Measurements from ENCODE around the gene PPM1J. TPM values are rescaled to one million over a fixed set of nuclear protein-coding genes. Genes with fewer than 3 reads are reported as not detected.

PPM1J gene
- total and polyA plus RNA-seq, 9 of the 15 experiments (the other 6 are each of a cell fraction or from before 2014, with no cell fraction given): 0.25 to 10.5 (median 4.2) TPM

DNA sequence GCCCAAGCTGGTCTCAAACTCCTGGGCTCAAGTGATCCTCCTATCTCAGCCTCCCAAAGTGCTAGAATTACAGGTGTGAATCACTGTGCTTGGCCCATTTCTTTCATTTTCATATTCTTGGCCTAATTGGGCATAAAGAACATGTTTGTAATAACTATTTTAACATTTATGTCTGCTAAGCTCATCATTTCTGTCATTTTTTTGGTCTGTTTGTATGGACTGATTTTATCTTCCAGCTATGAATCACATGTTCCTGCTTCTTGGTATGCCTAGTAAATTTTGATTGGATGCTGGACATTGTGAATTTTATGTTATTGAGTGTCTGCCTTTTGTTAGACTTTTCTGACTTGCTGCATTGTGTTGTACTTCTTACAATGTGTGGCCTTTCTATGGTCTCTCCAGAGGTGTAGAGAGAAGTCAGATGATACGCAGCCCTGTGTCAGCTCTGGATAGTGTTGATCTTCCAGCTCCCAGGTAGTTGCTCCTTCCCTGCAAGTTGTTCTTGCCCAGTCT lies 39.0 kb upstream of the PPM1J start:
- intact Hi-C loops (cut with micrococcal nuclease): no loop called here
- no TSS peak for BruUV-seq (replicated peaks)
- Histone ChIP-seq H3K9me1 (ENCODE audit: control insufficient read depth, insufficient read depth, low read length) (no peaks in the 10 kb centered on the region), H3K4me3 (no peak overlapping the region), H3K9me3 (replicated peaks; ENCODE audit: control insufficient read depth, insufficient read depth, low read depth, low read length) (no peaks in the 10 kb centered on the region), H3K79me2 (ENCODE audit: control insufficient read depth, insufficient read depth, low read length) (no peaks in the 10 kb centered on the region), H2AFZ (ENCODE audit: low read depth, low read length) (no peak overlapping the region), H3K9ac (ENCODE audit: insufficient read depth in 1 of 2, low read depth in 2 of 2, low read length in 2 of 2) (no peak overlapping the region), H3K4me2 (ENCODE audit: insufficient read depth, low read length) (no peak overlapping the region), H3K27me3 (ENCODE audit: control insufficient read depth in 2 of 2, insufficient read depth in 2 of 2, low read length in 2 of 2) (peaks cover 26 to 27% of the 10 kb centered on the region in 2 experiments), H3K4me1 (replicated peaks in 1 of 2; ENCODE audit: control insufficient read depth in 2 of 2, insufficient read depth in 2 of 2, low read length in 2 of 2) (no peaks in the 10 kb centered on the region), H3K27ac (ENCODE audit: extremely low read depth, low read depth, low read length) (no peak overlapping the region), H3K36me3 (ENCODE audit: control insufficient read depth, insufficient read depth, low read length) (no peaks in the 10 kb centered on the region), H4K20me1 (replicated peaks; ENCODE audit: control insufficient read depth, insufficient read depth, low read length) (no peaks in the 10 kb centered on the region)
- 0% methylated on average over 1 of the region's 1 CpG for WGBS (ENCODE audit: insufficient coverage, low coverage, missing lambda C conversion rate)
- TF ChIP-seq, protein P1, sequence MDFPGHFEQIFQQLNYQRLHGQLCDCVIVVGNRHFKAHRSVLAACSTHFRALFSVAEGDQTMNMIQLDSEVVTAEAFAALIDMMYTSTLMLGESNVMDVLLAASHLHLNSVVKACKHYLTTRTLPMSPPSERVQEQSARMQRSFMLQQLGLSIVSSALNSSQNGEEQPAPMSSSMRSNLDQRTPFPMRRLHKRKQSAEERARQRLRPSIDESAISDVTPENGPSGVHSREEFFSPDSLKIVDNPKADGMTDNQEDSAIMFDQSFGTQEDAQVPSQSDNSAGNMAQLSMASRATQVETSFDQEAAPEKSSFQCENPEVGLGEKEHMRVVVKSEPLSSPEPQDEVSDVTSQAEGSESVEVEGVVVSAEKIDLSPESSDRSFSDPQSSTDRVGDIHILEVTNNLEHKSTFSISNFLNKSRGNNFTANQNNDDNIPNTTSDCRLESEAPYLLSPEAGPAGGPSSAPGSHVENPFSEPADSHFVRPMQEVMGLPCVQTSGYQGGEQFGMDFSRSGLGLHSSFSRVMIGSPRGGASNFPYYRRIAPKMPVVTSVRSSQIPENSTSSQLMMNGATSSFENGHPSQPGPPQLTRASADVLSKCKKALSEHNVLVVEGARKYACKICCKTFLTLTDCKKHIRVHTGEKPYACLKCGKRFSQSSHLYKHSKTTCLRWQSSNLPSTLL (IDR thresholded peaks at IDR 0.05): no peak
- no peak for TF ChIP-seq ZNF77 (CRISPR knock-in tag; IDR thresholded peaks at IDR 0.05)
- TF ChIP-seq, protein P2, sequence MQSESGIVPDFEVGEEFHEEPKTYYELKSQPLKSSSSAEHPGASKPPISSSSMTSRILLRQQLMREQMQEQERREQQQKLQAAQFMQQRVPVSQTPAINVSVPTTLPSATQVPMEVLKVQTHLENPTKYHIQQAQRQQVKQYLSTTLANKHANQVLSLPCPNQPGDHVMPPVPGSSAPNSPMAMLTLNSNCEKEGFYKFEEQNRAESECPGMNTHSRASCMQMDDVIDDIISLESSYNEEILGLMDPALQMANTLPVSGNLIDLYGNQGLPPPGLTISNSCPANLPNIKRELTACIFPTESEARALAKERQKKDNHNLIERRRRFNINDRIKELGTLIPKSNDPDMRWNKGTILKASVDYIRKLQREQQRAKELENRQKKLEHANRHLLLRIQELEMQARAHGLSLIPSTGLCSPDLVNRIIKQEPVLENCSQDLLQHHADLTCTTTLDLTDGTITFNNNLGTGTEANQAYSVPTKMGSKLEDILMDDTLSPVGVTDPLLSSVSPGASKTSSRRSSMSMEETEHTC (IDR thresholded peaks at IDR 0.05): no peak
- TF ChIP-seq, protein P3, sequence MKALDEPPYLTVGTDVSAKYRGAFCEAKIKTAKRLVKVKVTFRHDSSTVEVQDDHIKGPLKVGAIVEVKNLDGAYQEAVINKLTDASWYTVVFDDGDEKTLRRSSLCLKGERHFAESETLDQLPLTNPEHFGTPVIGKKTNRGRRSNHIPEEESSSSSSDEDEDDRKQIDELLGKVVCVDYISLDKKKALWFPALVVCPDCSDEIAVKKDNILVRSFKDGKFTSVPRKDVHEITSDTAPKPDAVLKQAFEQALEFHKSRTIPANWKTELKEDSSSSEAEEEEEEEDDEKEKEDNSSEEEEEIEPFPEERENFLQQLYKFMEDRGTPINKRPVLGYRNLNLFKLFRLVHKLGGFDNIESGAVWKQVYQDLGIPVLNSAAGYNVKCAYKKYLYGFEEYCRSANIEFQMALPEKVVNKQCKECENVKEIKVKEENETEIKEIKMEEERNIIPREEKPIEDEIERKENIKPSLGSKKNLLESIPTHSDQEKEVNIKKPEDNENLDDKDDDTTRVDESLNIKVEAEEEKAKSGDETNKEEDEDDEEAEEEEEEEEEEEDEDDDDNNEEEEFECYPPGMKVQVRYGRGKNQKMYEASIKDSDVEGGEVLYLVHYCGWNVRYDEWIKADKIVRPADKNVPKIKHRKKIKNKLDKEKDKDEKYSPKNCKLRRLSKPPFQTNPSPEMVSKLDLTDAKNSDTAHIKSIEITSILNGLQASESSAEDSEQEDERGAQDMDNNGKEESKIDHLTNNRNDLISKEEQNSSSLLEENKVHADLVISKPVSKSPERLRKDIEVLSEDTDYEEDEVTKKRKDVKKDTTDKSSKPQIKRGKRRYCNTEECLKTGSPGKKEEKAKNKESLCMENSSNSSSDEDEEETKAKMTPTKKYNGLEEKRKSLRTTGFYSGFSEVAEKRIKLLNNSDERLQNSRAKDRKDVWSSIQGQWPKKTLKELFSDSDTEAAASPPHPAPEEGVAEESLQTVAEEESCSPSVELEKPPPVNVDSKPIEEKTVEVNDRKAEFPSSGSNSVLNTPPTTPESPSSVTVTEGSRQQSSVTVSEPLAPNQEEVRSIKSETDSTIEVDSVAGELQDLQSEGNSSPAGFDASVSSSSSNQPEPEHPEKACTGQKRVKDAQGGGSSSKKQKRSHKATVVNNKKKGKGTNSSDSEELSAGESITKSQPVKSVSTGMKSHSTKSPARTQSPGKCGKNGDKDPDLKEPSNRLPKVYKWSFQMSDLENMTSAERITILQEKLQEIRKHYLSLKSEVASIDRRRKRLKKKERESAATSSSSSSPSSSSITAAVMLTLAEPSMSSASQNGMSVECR (CRISPR knock-in tag; IDR thresholded peaks at IDR 0.05): no peak
- TF ChIP-seq MBD2 (IDR thresholded peaks at IDR 0.05; ENCODE audit: borderline replicate concordance, low read depth): no peak
- ChIA-PET POLR2A (interaction anchor here (1.2 to 1.4 kb wide), 2 partner anchors 11 to 38 kb away, joined by 3 read pairs; no protein-coding TSS in a partner anchor), CTCF (ENCODE audit: low intra/inter-chr PET ratio) (no interaction called here)
- FAIRE-seq: no peak
- in situ Hi-C loops (cut with MboI): no loop called here
- no peak for DNase-seq (ENCODE audit: extremely low read depth in 1 of 4, low spot score in 3 of 4)
- no peak for ATAC-seq
